ENCODE measurements around the gene FLOT1.

DNA sequence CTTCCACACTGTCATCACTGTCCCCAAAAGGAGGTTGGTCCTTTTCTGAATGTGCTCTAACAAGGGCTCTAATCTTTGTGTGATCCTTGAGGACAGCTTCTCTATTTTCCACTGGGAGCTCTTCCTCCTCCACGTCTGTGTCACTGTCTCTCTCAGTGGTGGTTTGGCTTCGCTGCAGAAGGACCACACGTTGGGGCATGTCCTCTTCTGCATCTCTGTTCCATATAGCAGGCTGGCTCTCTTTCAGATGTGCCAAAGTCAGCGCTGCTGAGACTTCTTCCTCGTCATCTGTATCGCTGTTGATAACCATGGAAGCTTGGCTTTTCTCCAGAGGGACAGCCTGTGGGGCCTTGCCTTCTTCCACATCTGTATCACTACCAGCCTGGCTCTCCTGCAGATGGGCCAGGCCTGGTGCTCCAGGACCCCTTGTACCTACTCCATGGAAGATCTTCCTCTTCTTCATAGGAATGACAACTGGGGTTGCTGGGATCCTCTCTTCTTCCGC, 30.0 kb downstream of the FLOT1 start:
- TF ChIP-seq, protein P1, sequence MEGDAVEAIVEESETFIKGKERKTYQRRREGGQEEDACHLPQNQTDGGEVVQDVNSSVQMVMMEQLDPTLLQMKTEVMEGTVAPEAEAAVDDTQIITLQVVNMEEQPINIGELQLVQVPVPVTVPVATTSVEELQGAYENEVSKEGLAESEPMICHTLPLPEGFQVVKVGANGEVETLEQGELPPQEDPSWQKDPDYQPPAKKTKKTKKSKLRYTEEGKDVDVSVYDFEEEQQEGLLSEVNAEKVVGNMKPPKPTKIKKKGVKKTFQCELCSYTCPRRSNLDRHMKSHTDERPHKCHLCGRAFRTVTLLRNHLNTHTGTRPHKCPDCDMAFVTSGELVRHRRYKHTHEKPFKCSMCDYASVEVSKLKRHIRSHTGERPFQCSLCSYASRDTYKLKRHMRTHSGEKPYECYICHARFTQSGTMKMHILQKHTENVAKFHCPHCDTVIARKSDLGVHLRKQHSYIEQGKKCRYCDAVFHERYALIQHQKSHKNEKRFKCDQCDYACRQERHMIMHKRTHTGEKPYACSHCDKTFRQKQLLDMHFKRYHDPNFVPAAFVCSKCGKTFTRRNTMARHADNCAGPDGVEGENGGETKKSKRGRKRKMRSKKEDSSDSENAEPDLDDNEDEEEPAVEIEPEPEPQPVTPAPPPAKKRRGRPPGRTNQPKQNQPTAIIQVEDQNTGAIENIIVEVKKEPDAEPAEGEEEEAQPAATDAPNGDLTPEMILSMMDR (conservative IDR thresholded peaks at IDR 0.05; ENCODE audit: low read depth, low read length) = no peak
- no peak for TF ChIP-seq EZH2 (IDR thresholded peaks at IDR 0.05; ENCODE audit: borderline replicate concordance, low read depth, low read length, poor library complexity, severe bottlenecking)
